Mesenchymal stem cell (in vitro differentiated cells and primary cell): Measurements from ENCODE around the gene ABCB1.
A peak's percentile ranks its signal among the peaks of the same experiment; 100 is the strongest.

Experiments used
- DNase-seq: peaks from one replicate; pipeline ENCODE4 v3.0.0-alpha.2; 2013
- H2AFZ ChIP-seq: one replicate; pipeline ENCODE4 v1.6.1; 2013; ENCODE audit warnings: low read depth, mild to moderate bottlenecking, control low read depth, inconsistent platforms, low read length, moderate library complexity
- H2AK5ac ChIP-seq: 2 replicates; pipeline ENCODE4 v1.6.1; 2013; ENCODE audit warnings: low read length, moderate library complexity, mild to moderate bottlenecking, inconsistent platforms; ENCODE audit not compliant: severe bottlenecking
- H2BK120ac ChIP-seq: one replicate; pipeline ENCODE4 v1.6.1; 2013; ENCODE audit warnings: low read depth, mild to moderate bottlenecking, inconsistent platforms, low read length, moderate library complexity
- H2BK12ac ChIP-seq, 2 experiments: one replicate each; pipeline ENCODE4 v1.6.1; 2013; ENCODE audit warnings: inconsistent platforms in 2 of 2, low read length in 2 of 2, mild to moderate bottlenecking in 2 of 2, moderate library complexity in 2 of 2, control low read depth in 1 of 2
- H2BK15ac ChIP-seq: one replicate; pipeline ENCODE4 v1.6.1; 2013; ENCODE audit warnings: mild to moderate bottlenecking, low read depth, inconsistent platforms; ENCODE audit not compliant: poor library complexity, severe bottlenecking
- H2BK5ac ChIP-seq: 2 replicates; pipeline ENCODE4 v1.6.1; 2013; ENCODE audit warnings: low read depth, mild to moderate bottlenecking, low read length, control low read depth, inconsistent platforms; ENCODE audit not compliant: poor library complexity, severe bottlenecking
- H3K14ac ChIP-seq, 2 experiments: one replicate each; pipeline ENCODE4 v1.6.1; 2013; ENCODE audit warnings: inconsistent platforms in 2 of 2, low read length in 2 of 2, control low read depth in 1 of 2, mild to moderate bottlenecking in 1 of 2, moderate library complexity in 1 of 2
- H3K18ac ChIP-seq, 2 experiments: one replicate each; pipeline ENCODE4 v1.6.1; 2013; ENCODE audit warnings: inconsistent platforms in 2 of 2, low read length in 2 of 2, control low read depth in 1 of 2, low read depth in 1 of 2, mild to moderate bottlenecking in 1 of 2
- H3K23ac ChIP-seq, 2 experiments: one replicate each; pipeline ENCODE4 v1.6.1; 2013; ENCODE audit warnings: inconsistent platforms in 2 of 2, low read length in 2 of 2, mild to moderate bottlenecking in 2 of 2, moderate library complexity in 2 of 2, control low read depth in 1 of 2
- H3K27ac ChIP-seq: 2 replicates; pipeline ENCODE4 v1.5.1; 2013; ENCODE audit warnings: mild to moderate bottlenecking, moderate library complexity, low read length, control low read depth, inconsistent platforms; ENCODE audit not compliant: poor library complexity, severe bottlenecking
- H3K27me3 ChIP-seq, 2 experiments: 2 replicates each; pipeline versions ENCODE4 v1.6.1 to v1.7.0; 2013; ENCODE audit warnings: low read length in 2 of 2, mild to moderate bottlenecking in 2 of 2, moderate library complexity in 2 of 2, control low read depth in 1 of 2, inconsistent platforms in 1 of 2; ENCODE audit not compliant: control insufficient read depth in 1 of 2, insufficient read depth in 1 of 2
- H3K36me3 ChIP-seq, 2 experiments: 2 replicates each; pipeline versions ENCODE4 v1.6.1 to v1.7.0; 2013; ENCODE audit warnings: low read length in 2 of 2, control low read depth in 1 of 2, inconsistent platforms in 1 of 2, low read depth in 1 of 2, mild to moderate bottlenecking in 1 of 2; ENCODE audit not compliant: insufficient read depth in 2 of 2, control insufficient read depth in 1 of 2
- H3K4ac ChIP-seq, 2 experiments: one replicate each; pipeline ENCODE4 v1.6.1; 2013; ENCODE audit warnings: inconsistent platforms in 2 of 2, low read length in 2 of 2, mild to moderate bottlenecking in 2 of 2, moderate library complexity in 2 of 2, control low read depth in 1 of 2, low read depth in 1 of 2
- H3K4me1 ChIP-seq: 2 replicates; pipeline ENCODE4 v1.6.1; 2013; ENCODE audit warnings: low read depth, low read length, control low read depth; ENCODE audit not compliant: control insufficient read depth, insufficient read depth
- H3K4me2 ChIP-seq: 2 replicates; pipeline ENCODE4 v1.6.1; 2013; ENCODE audit warnings: low read length, mild to moderate bottlenecking, inconsistent platforms; ENCODE audit not compliant: poor library complexity, severe bottlenecking
- H3K4me3 ChIP-seq, 2 experiments: 2 replicates each; pipeline versions ENCODE4 v1.5.1 to v1.7.0; 2013; ENCODE audit warnings: low read length in 2 of 2, mild to moderate bottlenecking in 2 of 2, control low read depth in 1 of 2, low read depth in 1 of 2; ENCODE audit not compliant: insufficient read depth in 1 of 2
- H3K79me1 ChIP-seq: replicated peaks from 2 replicates; pipeline ENCODE4 v1.6.1; 2013; ENCODE audit warnings: mild to moderate bottlenecking, control low read depth, low read length, inconsistent platforms; ENCODE audit not compliant: poor library complexity, severe bottlenecking
- H3K9ac ChIP-seq: 2 replicates; pipeline ENCODE4 v1.7.0; 2013; ENCODE audit warnings: mild to moderate bottlenecking, low read length, moderate library complexity
- H3K9me3 ChIP-seq: 2 replicates; pipeline ENCODE4 v1.7.0; 2013; ENCODE audit warnings: mild to moderate bottlenecking, low read length; ENCODE audit not compliant: control insufficient read depth
- H4K8ac ChIP-seq: one replicate; pipeline ENCODE4 v1.6.1; 2013; ENCODE audit warnings: inconsistent platforms, mild to moderate bottlenecking, low read length, moderate library complexity
- H4K91ac ChIP-seq: one replicate; pipeline ENCODE4 v1.6.1; 2013; ENCODE audit warnings: mild to moderate bottlenecking, low read length, inconsistent platforms
- WGBS: methylation state at CpG from one replicate; pipeline ENCODE4 v1.1.7; 2013; ENCODE audit warnings: mixed read lengths; 5-methylcytosine and 5-hydroxymethylcytosine counted together

ABCB1 gene

GRCh38 chr7:87507446-87507845, 93.2 kb downstream of the ABCB1 start:
- H3K36me3 ChIP-seq: no peaks in the 10 kb centered on the region
- no peak overlapping the region for H3K27ac ChIP-seq
- no peak for DNase-seq
- no peaks in the 10 kb centered on the region for H3K9me3 ChIP-seq
- H4K8ac ChIP-seq: no peak overlapping the region
- H3K4ac ChIP-seq: no peak overlapping the region
- H3K79me1 ChIP-seq: no peaks in the 10 kb centered on the region
- no peaks in the 10 kb centered on the region for H3K4me1 ChIP-seq
- no peak overlapping the region for H2AFZ ChIP-seq
- H3K4me2 ChIP-seq: no peak overlapping the region
- no peak overlapping the region for H3K23ac ChIP-seq
- H4K91ac ChIP-seq: no peak overlapping the region
- no peak overlapping the region for H3K14ac ChIP-seq
- H3K9ac ChIP-seq: no peak overlapping the region
- WGBS: 55% methylated on average over 3 of the region's 3 CpGs
- no peak overlapping the region for H2BK120ac ChIP-seq
- no peaks in the 10 kb centered on the region for H3K27me3 ChIP-seq
- no peak overlapping the region for H2BK15ac ChIP-seq
- H2AK5ac ChIP-seq: no peak overlapping the region
- no peak overlapping the region for H3K18ac ChIP-seq
- no peak overlapping the region for H2BK5ac ChIP-seq
- no peak overlapping the region for H2BK12ac ChIP-seq
- no peak overlapping the region for H3K4me3 ChIP-seq

GRCh38 chr7:87506246-87507180, 94.2 kb downstream of the ABCB1 start:
- H4K91ac ChIP-seq: no peak overlapping the region
- no peaks in the 10 kb centered on the region for H3K27me3 ChIP-seq
- no peak overlapping the region for H3K4ac ChIP-seq
- peak; percentile 27 for DNase-seq
- no peak overlapping the region for H2AFZ ChIP-seq
- no peak overlapping the region for H2BK12ac ChIP-seq
- H4K8ac ChIP-seq: no peak overlapping the region
- no peak overlapping the region for H3K27ac ChIP-seq
- WGBS: 91% methylated on average over 2 of the region's 3 CpGs
- no peak overlapping the region for H2BK5ac ChIP-seq
- no peaks in the 10 kb centered on the region for H3K79me1 ChIP-seq
- no peak overlapping the region for H2BK15ac ChIP-seq
- H3K9ac ChIP-seq: no peak overlapping the region
- H3K14ac ChIP-seq: no peak overlapping the region
- H3K4me3 ChIP-seq: no peak overlapping the region
- H3K36me3 ChIP-seq: no peaks in the 10 kb centered on the region
- no peak overlapping the region for H2AK5ac ChIP-seq
- no peak overlapping the region for H3K18ac ChIP-seq
- H3K23ac ChIP-seq: no peak overlapping the region
- H2BK120ac ChIP-seq: no peak overlapping the region
- H3K4me1 ChIP-seq: no peaks in the 10 kb centered on the region
- H3K4me2 ChIP-seq: no peak overlapping the region
- no peaks in the 10 kb centered on the region for H3K9me3 ChIP-seq

GRCh38 chr7:87505557-87506245, 95.0 kb downstream of the ABCB1 start:
- Histone ChIP-seq H3K18ac (no peak overlapping the region), H3K4ac (no peak overlapping the region), H2AK5ac (no peak overlapping the region), H2BK5ac (no peak overlapping the region), H4K91ac (no peak overlapping the region), H3K9me3 (no peaks in the 10 kb centered on the region), H3K79me1 (no peaks in the 10 kb centered on the region), H3K4me3 (no peak overlapping the region), H2BK120ac (no peak overlapping the region), H2AFZ (no peak overlapping the region), H3K4me2 (no peak overlapping the region), H3K23ac (no peak overlapping the region), H3K27ac (no peak overlapping the region), H2BK15ac (no peak overlapping the region), H2BK12ac (no peak overlapping the region), H3K14ac (no peak overlapping the region), H3K36me3 (no peaks in the 10 kb centered on the region), H3K27me3 (no peaks in the 10 kb centered on the region), H3K4me1 (no peaks in the 10 kb centered on the region), H3K9ac (no peak overlapping the region), H4K8ac (no peak overlapping the region)
- no peak for DNase-seq
- 79% methylated on average over 5 of the region's 5 CpGs for WGBS

GRCh38 chr7:87505122-87505521, 95.6 kb downstream of the ABCB1 start:
- no peak overlapping the region for H2BK12ac ChIP-seq
- H3K4me2 ChIP-seq: no peak overlapping the region
- no peak overlapping the region for H2AFZ ChIP-seq
- H2BK15ac ChIP-seq: no peak overlapping the region
- H2BK120ac ChIP-seq: no peak overlapping the region
- H4K8ac ChIP-seq: no peak overlapping the region
- no peak overlapping the region for H3K18ac ChIP-seq
- peak; percentile 48 for DNase-seq
- H3K27ac ChIP-seq: no peak overlapping the region
- H3K79me1 ChIP-seq: no peaks in the 10 kb centered on the region
- no peak overlapping the region for H3K4me3 ChIP-seq
- H3K36me3 ChIP-seq: no peaks in the 10 kb centered on the region
- H3K9me3 ChIP-seq: no peaks in the 10 kb centered on the region
- no peak overlapping the region for H3K4ac ChIP-seq
- H2AK5ac ChIP-seq: no peak overlapping the region
- no peaks in the 10 kb centered on the region for H3K27me3 ChIP-seq
- H4K91ac ChIP-seq: no peak overlapping the region
- H3K23ac ChIP-seq: no peak overlapping the region
- no peaks in the 10 kb centered on the region for H3K4me1 ChIP-seq
- no peak overlapping the region for H3K9ac ChIP-seq
- no peak overlapping the region for H2BK5ac ChIP-seq
- WGBS: 100% methylated on average over 1 of the region's 5 CpGs
- no peak overlapping the region for H3K14ac ChIP-seq
